Suprapubic skin (tissue), 4 donors: ENCODE data around the gene ENO1. TPM values are rescaled to one million over a fixed set of nuclear protein-coding genes. Genes with fewer than 3 reads are reported as not detected.
A peak's percentile ranks its signal among the peaks of the same experiment; 100 is the strongest.
"Not testable (repeated sequence)": the region's sequence is repeated elsewhere in the genome, so short reads cannot be mapped to it uniquely, and the experiment has no call there.

ENCODE experiments used
- DNase-seq, 2 donors: peaks; one replicate each; pipeline ENCODE4 v3.0.0-alpha.2; 2019; ENCODE audit warnings: low spot score in 2 of 2
- H3K27ac ChIP-seq: fragments of 200-600 bp; sonication (generic); one replicate; pipeline ENCODE4 v1.5.1; 2019
- H3K27me3 ChIP-seq: fragments of 200-600 bp; sonication (generic); one replicate; pipeline ENCODE4 v1.5.1; 2019
- H3K36me3 ChIP-seq: fragments of 200-600 bp; sonication (generic); one replicate; pipeline ENCODE4 v1.5.1; 2019
- H3K4me1 ChIP-seq: fragments of 200-600 bp; sonication (generic); one replicate; pipeline ENCODE4 v1.5.1; 2019
- H3K4me3 ChIP-seq: fragments of 200-600 bp; sonication (generic); one replicate; pipeline ENCODE4 v1.5.1; 2019; ENCODE audit warnings: mild to moderate bottlenecking
- H3K9me3 ChIP-seq: fragments of 200-600 bp; sonication (generic); one replicate; pipeline ENCODE4 v1.5.1; 2019
- EP300 ChIP-seq: sonication (generic); formaldehyde crosslinking; IDR thresholded peaks from one replicate; pipeline ENCODE4 v1.6.1; 2017; ENCODE audit warnings: antibody characterized with exemption
- POLR2A ChIP-seq, 2 donors: fragments of 450-650 bp; IDR thresholded peaks; one replicate each; pipeline ENCODE4 v1.6.1; 2017; ENCODE audit warnings: antibody characterized with exemption in 2 of 2, mild to moderate bottlenecking in 2 of 2, moderate library complexity in 2 of 2
- POLR2AphosphoS5 ChIP-seq, 3 donors: sonication (generic); formaldehyde crosslinking; IDR thresholded peaks; one replicate each; pipeline ENCODE4 v1.6.1; 2017; ENCODE audit warnings: antibody characterized with exemption in 3 of 3
- WGBS: methylation state at CpG from one replicate; pipeline ENCODE4 v1.1.5; 2018; 5-methylcytosine and 5-hydroxymethylcytosine counted together
- total RNA-seq, 4 donors: library from RNA; depleted of rRNA; stranded (reverse); fragments of >200 nt; gene quantifications; one replicate each; pipeline ENCODE4 v1.1.0, GENCODE V29; 2016
- TF ChIP-seq, protein P1 (sequence below), 2 donors: fragments of 200-600 bp in 1 of 2; fragments of 450-650 bp in 1 of 2; sonication (generic) in 1 of 2; IDR thresholded peaks; one replicate each; pipeline ENCODE4 v1.5.1; 2016 to 2019; ENCODE audit warnings: antibody characterized with exemption in 2 of 2, mild to moderate bottlenecking in 1 of 2, moderate library complexity in 1 of 2

Gene ENO1
- total RNA-seq, 4 donors from 2014 or later = 406 to 694 (median 578) TPM

GRCh38 chr1:8902765-8903164, 24.3 kb upstream of the ENO1 start:
- Histone ChIP-seq H3K4me3 (no peak overlapping the region), H3K27me3 (no peaks in the 10 kb centered on the region), H3K27ac (no peak overlapping the region), H3K4me1 (peaks cover 44% of the 10 kb centered on the region), H3K9me3 (no peaks in the 10 kb centered on the region), H3K36me3 (no peaks in the 10 kb centered on the region)
- WGBS = 40% methylated on average over 5 of the region's 5 CpGs
- DNase-seq = no peak
- TF ChIP-seq EP300 (no peak), POLR2AphosphoS5 (IDR thresholded peaks at IDR 0.05) (no peak), POLR2A (IDR thresholded peaks at IDR 0.05) (no peak)
- TF ChIP-seq, protein P1, sequence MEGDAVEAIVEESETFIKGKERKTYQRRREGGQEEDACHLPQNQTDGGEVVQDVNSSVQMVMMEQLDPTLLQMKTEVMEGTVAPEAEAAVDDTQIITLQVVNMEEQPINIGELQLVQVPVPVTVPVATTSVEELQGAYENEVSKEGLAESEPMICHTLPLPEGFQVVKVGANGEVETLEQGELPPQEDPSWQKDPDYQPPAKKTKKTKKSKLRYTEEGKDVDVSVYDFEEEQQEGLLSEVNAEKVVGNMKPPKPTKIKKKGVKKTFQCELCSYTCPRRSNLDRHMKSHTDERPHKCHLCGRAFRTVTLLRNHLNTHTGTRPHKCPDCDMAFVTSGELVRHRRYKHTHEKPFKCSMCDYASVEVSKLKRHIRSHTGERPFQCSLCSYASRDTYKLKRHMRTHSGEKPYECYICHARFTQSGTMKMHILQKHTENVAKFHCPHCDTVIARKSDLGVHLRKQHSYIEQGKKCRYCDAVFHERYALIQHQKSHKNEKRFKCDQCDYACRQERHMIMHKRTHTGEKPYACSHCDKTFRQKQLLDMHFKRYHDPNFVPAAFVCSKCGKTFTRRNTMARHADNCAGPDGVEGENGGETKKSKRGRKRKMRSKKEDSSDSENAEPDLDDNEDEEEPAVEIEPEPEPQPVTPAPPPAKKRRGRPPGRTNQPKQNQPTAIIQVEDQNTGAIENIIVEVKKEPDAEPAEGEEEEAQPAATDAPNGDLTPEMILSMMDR (IDR thresholded peaks at IDR 0.05) = no peak

- H3K9me3 ChIP-seq, DNase-seq, H3K4me3 ChIP-seq, H3K36me3 ChIP-seq, H3K27me3 ChIP-seq: not testable (repeated sequence)
- 83% methylated on average over 4 of the region's 4 CpGs for WGBS
- Histone ChIP-seq H3K4me1 (peaks cover 48% of the 10 kb centered on the region), H3K27ac (peak overlapping the region; percentile 17)
Measured at GRCh38 chr1:8900684-8901083, 22.2 kb upstream of the ENO1 start.

- Histone ChIP-seq H3K9me3 (no peaks in the 10 kb centered on the region), H3K4me3 (no peak overlapping the region), H3K36me3 (no peaks in the 10 kb centered on the region), H3K4me1 (peaks cover 40% of the 10 kb centered on the region), H3K27ac (no peak overlapping the region), H3K27me3 (no peaks in the 10 kb centered on the region)
- 98% methylated on average over 7 of the region's 7 CpGs for WGBS
- no peak for DNase-seq
- TF ChIP-seq POLR2A (IDR thresholded peaks at IDR 0.05) = no peak
- TF ChIP-seq, protein P1 (IDR thresholded peaks at IDR 0.05) = no peak
- no peak for TF ChIP-seq POLR2AphosphoS5 (IDR thresholded peaks at IDR 0.05)
- no peak for TF ChIP-seq EP300
Measured at GRCh38 chr1:8899046-8899445, 20.6 kb upstream of the ENO1 start.

DNA sequence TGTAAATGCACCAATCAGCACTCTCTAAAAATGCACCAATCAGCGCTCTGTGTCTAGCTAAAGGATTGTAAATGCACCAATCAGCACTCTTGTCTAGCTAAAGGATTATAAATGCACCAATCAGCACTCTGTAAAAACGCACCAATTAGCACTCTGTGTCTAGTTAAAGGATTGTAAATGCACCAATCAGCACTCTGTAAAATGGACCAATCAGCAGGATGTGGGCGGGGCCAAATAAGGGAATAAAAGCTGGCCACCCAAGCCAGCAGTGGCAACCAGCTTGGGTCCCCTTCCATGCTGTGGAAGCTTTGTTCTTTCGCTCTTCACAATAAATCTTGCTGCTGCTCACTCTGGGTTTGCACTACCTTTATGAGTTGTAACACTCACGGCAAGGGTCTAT, 19.9 kb upstream of the ENO1 start:
- not testable (repeated sequence) for H3K36me3 ChIP-seq, H3K9me3 ChIP-seq, H3K27ac ChIP-seq, DNase-seq, H3K4me3 ChIP-seq, H3K27me3 ChIP-seq
- peaks cover 34% of the 10 kb centered on the region for H3K4me1 ChIP-seq
- WGBS = 82% methylated on average over 5 of the region's 5 CpGs

GRCh38 chr1:8897505-8897904, 19.0 kb upstream of the ENO1 start:
- not testable (repeated sequence) for H3K36me3 ChIP-seq, H3K27me3 ChIP-seq, DNase-seq, H3K9me3 ChIP-seq, H3K4me3 ChIP-seq
- Histone ChIP-seq H3K4me1 (peaks cover 34% of the 10 kb centered on the region), H3K27ac (peak overlapping the region; percentile 18)
- WGBS = 63% methylated on average over 4 of the region's 4 CpGs

DNA sequence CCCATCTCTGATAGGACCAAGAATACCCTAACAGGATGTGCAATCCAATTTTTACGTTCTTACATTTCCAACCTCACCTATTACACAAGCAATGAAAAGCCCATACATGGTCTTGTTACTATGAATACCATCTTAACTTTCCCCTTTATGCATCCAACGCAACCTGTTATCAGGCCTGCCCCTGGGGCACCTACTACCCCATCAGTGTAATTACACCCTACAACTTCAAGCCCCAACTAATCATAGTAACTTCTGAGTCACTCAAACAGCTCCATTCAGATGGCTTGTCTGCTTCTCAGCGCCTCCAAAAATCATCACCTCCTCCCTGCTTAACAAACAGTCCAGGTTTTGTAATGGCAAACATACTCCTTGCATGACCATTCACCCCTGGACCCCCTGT, 18.3 kb upstream of the ENO1 start:
- H3K36me3 ChIP-seq, H3K4me3 ChIP-seq, DNase-seq, H3K9me3 ChIP-seq, H3K27me3 ChIP-seq: not testable (repeated sequence)
- Histone ChIP-seq H3K4me1 (peaks cover 34% of the 10 kb centered on the region), H3K27ac (peak overlapping the region; percentile 26)
- 46% methylated on average over 3 of the region's 3 CpGs for WGBS

DNA sequence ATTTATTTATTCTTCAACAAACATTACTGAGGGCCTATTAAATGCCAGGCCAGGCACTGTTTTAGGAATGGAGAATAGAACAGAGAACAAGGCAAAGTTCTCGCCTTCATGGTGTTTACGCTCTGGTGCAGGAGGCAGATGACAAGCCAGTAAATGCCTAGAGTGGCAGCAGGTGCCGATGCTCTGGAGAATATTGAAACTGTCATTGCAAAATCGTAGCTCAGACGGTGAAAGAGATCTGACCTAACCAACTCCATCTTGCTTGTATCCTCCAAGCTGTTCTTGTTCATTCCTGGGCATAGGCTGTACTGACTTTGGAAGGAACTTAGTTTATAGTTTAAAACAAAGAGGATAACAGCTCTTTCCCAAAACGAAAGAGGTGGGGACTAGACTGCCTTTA, 13.5 kb upstream of the ENO1 start:
- TF ChIP-seq POLR2A (IDR thresholded peaks at IDR 0.05) (no peak), EP300 (no peak), POLR2AphosphoS5 (IDR thresholded peaks at IDR 0.05) (no peak)
- TF ChIP-seq, protein P1 (IDR thresholded peaks at IDR 0.05) = no peak
- Histone ChIP-seq H3K27ac (no peak overlapping the region), H3K4me3 (no peak overlapping the region), H3K4me1 (peaks cover 22% of the 10 kb centered on the region), H3K27me3 (no peaks in the 10 kb centered on the region), H3K9me3 (no peaks in the 10 kb centered on the region), H3K36me3 (no peaks in the 10 kb centered on the region)
- WGBS = 87% methylated on average over 6 of the region's 6 CpGs
- DNase-seq = no peak
